Hepatocyte (in vitro differentiated cells): ENCODE measurements around the gene ITGAD. TPM values are rescaled to one million over a fixed set of nuclear protein-coding genes. Genes with fewer than 3 reads are reported as not detected.

Experiments used
- DNase-seq: peaks from one replicate; pipeline ENCODE4 v3.0.0-alpha.2; 2016; ENCODE audit warnings: low spot score
- H2AFZ ChIP-seq: fragments of 200-600 bp; sonication (generic); 2 replicates; pipeline ENCODE4 v1.6.0; 2016; ENCODE audit warnings: antibody characterized with exemption, mild to moderate bottlenecking
- H3K27ac ChIP-seq: fragments of 200-600 bp; sonication (generic); 2 replicates; pipeline ENCODE4 v1.5.1; 2016; ENCODE audit warnings: mild to moderate bottlenecking
- H3K27me3 ChIP-seq: fragments of 200-600 bp; sonication (generic); 2 replicates; pipeline ENCODE4 v1.6.1; 2016
- H3K36me3 ChIP-seq: fragments of 200-600 bp; sonication (generic); replicated peaks from 2 replicates; pipeline ENCODE4 v1.5.1; 2016; ENCODE audit warnings: low read depth; ENCODE audit not compliant: insufficient read depth
- H3K4me1 ChIP-seq: fragments of 200-600 bp; sonication (generic); 2 replicates; pipeline ENCODE4 v1.5.1; 2016; ENCODE audit warnings: mild to moderate bottlenecking, moderate library complexity; ENCODE audit not compliant: insufficient read depth
- H3K4me2 ChIP-seq: fragments of 200-600 bp; sonication (generic); 2 replicates; pipeline ENCODE4 v1.6.0; 2016
- H3K4me3 ChIP-seq: fragments of 200-600 bp; sonication (generic); 2 replicates; pipeline ENCODE4 v1.5.1; 2016; ENCODE audit warnings: mild to moderate bottlenecking
- H3K79me2 ChIP-seq: fragments of 200-600 bp; sonication (generic); 2 replicates; pipeline ENCODE4 v1.6.0; 2017; ENCODE audit warnings: mild to moderate bottlenecking
- H3K9me2 ChIP-seq: fragments of 200-600 bp; sonication (generic); replicated peaks from 2 replicates; pipeline ENCODE4 v1.6.0; 2017; ENCODE audit warnings: mild to moderate bottlenecking; ENCODE audit not compliant: insufficient read depth
- H3K9me3 ChIP-seq: fragments of 200-600 bp; sonication (generic); 2 replicates; pipeline ENCODE4 v1.5.1; 2016; ENCODE audit warnings: low read depth, mild to moderate bottlenecking
- H4K20me1 ChIP-seq: fragments of 200-600 bp; sonication (generic); 2 replicates; pipeline ENCODE4 v1.6.0; 2016; ENCODE audit warnings: mild to moderate bottlenecking; ENCODE audit not compliant: insufficient read depth, poor library complexity, severe bottlenecking
- EZH2 ChIP-seq: fragments of 200-600 bp; sonication (generic); IDR thresholded peaks from 2 replicates; pipeline ENCODE4 v1.6.1; 2016; ENCODE audit warnings: antibody characterized with exemption, mild to moderate bottlenecking, borderline replicate concordance
- EZH2phosphoT487 ChIP-seq: fragments of 200-600 bp; sonication (generic); IDR thresholded peaks from one replicate; pipeline ENCODE4 v1.6.1; 2018; ENCODE audit warnings: antibody characterized with exemption, mild to moderate bottlenecking, low read depth, moderate library complexity; ENCODE audit not compliant: unreplicated experiment, severe bottlenecking
- WGBS: methylation state at CpG from one replicate; pipeline ENCODE4 v1.1.6; 2016; ENCODE audit warnings: low lambda C conversion rate; ENCODE audit errors: missing lambda C conversion rate; 5-methylcytosine and 5-hydroxymethylcytosine counted together
- polyA plus RNA-seq: library from polyadenylated mRNA; unstranded; fragments of >200 nt; fragmentation: Nextera tagmentation; extraction: Ambion mirVana; gene quantifications from 2 replicates; pipeline ENCODE4 v1.2.1, GENCODE V29; 2016
- total RNA-seq: library from RNA; depleted of rRNA; stranded (reverse); fragments of >200 nt; gene quantifications from 2 replicates; pipeline ENCODE4 v1.2.3, GENCODE V29; 2014
- TF ChIP-seq, protein P1 (sequence below): fragments of 200-600 bp; sonication (generic); IDR thresholded peaks from 2 replicates; pipeline ENCODE4 v1.5.1; 2016; ENCODE audit warnings: antibody characterized with exemption, mild to moderate bottlenecking; ENCODE audit not compliant: poor library complexity

ITGAD gene
- total and polyA plus RNA-seq, 2 experiments from 2014 or later = not detected

DNA sequence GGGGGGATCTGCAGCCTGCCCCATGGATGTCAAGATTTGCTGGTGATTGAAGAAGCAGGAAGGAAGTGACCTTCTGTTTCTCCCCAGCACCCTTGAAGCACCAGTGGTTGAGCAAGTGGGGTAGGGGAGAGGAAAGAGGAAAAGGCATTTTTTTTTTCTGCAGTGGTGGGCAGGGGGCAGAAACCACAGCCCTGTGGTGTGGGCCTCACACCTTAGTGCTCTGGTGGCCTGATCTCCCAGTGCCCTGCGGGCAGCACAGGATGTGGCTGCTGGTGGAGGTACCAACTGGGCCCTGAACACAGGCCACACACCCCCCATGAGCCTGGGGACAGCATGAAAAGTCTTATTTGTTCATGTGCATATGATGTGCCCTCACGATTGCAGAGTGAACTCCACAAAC, 7.1 kb downstream of the ITGAD start:
- Histone ChIP-seq H4K20me1 (no peaks in the 10 kb centered on the region), H2AFZ (no peak overlapping the region), H3K36me3 (no peaks in the 10 kb centered on the region), H3K9me3 (no peaks in the 10 kb centered on the region), H3K27me3 (no peaks in the 10 kb centered on the region), H3K4me1 (no peaks in the 10 kb centered on the region), H3K9me2 (no peaks in the 10 kb centered on the region), H3K4me3 (no peak overlapping the region), H3K4me2 (no peak overlapping the region), H3K79me2 (no peaks in the 10 kb centered on the region), H3K27ac (no peak overlapping the region)
- DNase-seq = no peak
- 90% methylated on average over 2 of the region's 2 CpGs for WGBS
- TF ChIP-seq EZH2phosphoT487 (no peak), EZH2 (no peak)
- TF ChIP-seq, protein P1, sequence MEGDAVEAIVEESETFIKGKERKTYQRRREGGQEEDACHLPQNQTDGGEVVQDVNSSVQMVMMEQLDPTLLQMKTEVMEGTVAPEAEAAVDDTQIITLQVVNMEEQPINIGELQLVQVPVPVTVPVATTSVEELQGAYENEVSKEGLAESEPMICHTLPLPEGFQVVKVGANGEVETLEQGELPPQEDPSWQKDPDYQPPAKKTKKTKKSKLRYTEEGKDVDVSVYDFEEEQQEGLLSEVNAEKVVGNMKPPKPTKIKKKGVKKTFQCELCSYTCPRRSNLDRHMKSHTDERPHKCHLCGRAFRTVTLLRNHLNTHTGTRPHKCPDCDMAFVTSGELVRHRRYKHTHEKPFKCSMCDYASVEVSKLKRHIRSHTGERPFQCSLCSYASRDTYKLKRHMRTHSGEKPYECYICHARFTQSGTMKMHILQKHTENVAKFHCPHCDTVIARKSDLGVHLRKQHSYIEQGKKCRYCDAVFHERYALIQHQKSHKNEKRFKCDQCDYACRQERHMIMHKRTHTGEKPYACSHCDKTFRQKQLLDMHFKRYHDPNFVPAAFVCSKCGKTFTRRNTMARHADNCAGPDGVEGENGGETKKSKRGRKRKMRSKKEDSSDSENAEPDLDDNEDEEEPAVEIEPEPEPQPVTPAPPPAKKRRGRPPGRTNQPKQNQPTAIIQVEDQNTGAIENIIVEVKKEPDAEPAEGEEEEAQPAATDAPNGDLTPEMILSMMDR = no peak

DNA sequence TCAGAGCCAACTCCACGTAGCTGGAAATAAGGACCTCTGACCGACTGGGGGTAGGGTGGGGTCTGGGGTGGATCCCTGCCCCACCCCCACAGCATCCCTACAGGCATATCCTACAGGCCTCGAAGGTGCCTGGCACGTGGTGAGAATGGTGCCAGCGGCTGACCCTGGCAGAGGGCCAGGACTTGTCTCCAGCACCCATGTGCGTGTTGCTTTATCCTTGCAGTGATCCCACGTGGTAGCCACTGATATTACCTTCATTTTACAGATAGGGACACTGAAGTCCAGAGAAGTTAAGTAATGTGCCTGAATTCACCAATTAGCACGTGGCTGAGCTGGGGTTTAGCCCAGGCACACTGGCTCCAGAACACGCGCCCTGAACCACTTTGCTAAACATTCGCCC, 8.3 kb downstream of the ITGAD start:
- no peaks in the 10 kb centered on the region for H3K36me3 ChIP-seq
- no peaks in the 10 kb centered on the region for H4K20me1 ChIP-seq
- TF ChIP-seq EZH2phosphoT487 (no peak), EZH2 (no peak)
- TF ChIP-seq, protein P1 = no peak
- no peak overlapping the region for H3K4me3 ChIP-seq
- H3K27me3 ChIP-seq = no peaks in the 10 kb centered on the region
- no peaks in the 10 kb centered on the region for H3K4me1 ChIP-seq
- H3K27ac ChIP-seq = no peak overlapping the region
- H2AFZ ChIP-seq = no peak overlapping the region
- no peaks in the 10 kb centered on the region for H3K9me3 ChIP-seq
- DNase-seq = no peak
- H3K79me2 ChIP-seq = no peaks in the 10 kb centered on the region
- 85% methylated on average over 10 of the region's 11 CpGs for WGBS
- H3K4me2 ChIP-seq = no peak overlapping the region
- H3K9me2 ChIP-seq = no peaks in the 10 kb centered on the region

DNA sequence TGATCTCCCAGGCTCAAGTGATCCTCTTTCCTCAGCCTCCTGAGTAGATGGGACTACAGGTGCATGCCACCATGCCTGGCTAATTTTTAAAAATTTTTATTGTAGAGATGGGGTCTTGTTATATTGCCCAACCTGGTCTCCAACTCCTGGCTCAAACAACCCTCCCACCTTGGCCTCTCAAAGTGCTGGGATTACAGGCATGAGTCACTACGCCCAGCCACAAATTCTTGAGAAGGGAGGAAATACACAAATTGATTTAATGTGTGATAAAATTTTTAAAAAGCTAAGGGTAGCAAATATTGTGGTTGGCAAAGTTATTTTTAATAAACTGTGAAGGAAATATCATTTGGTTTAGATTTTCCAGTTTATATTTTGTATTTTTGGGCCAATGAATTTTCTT, 9.6 kb downstream of the ITGAD start:
- Histone ChIP-seq H3K4me1 (no peaks in the 10 kb centered on the region), H3K9me2 (no peaks in the 10 kb centered on the region), H3K27ac (no peak overlapping the region), H3K27me3 (no peaks in the 10 kb centered on the region), H3K79me2 (no peaks in the 10 kb centered on the region), H3K9me3 (no peaks in the 10 kb centered on the region), H2AFZ (no peak overlapping the region), H3K4me3 (no peak overlapping the region), H3K36me3 (no peaks in the 10 kb centered on the region), H3K4me2 (no peak overlapping the region), H4K20me1 (no peaks in the 10 kb centered on the region)
- no peak for TF ChIP-seq EZH2
- TF ChIP-seq EZH2phosphoT487 = no peak
- TF ChIP-seq, protein P1 = no peak
- WGBS = 73% methylated on average over 1 of the region's 1 CpG
- DNase-seq = no peak
